Measurements from ENCODE around the gene ANXA6.
A peak's percentile ranks its signal among the peaks of the same experiment; 100 is the strongest.

The ANXA6 gene

GRCh38 chr5:151150471-151151262, 6.9 kb downstream of the ANXA6 start:
- DNase-seq = peak; percentile 73
- peaks cover 100% of the 10 kb centered on the region for H3K4me1 Mint-ChIP-seq
- peak; percentile 53 for ATAC-seq
- H3K27me3 Mint-ChIP-seq = no peaks in the 10 kb centered on the region
- H3K9me3 Mint-ChIP-seq = no peaks in the 10 kb centered on the region
- peak overlapping the region; percentile 95 for H3K4me3 Mint-ChIP-seq
- H3K27ac Mint-ChIP-seq = peak overlapping the region; percentile 96
- peaks cover 57% of the 10 kb centered on the region for H3K36me3 Mint-ChIP-seq (ENCODE audit: low read depth)

DNA sequence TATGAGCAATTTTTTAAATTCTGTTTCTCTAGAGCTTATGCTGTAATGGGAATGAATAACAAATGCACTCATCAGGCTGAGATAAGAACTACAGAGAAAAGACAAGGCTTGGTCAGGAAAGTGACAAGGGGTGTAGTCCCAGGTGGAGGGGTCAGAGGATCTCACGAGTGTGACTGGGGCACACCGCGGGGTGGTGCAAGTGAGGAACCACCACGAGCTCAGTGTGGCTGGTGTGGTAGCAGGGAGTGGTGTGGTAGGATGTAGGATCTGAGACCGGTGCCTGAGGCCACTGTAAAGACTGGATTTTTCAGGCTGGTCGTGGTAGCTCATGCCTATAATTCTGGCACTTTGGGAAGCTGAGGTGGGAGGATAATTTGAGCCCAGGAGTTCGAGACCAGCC, 9.0 kb downstream of the ANXA6 start:
- Mint-ChIP-seq H3K36me3 (ENCODE audit: low read depth) (peaks cover 59% of the 10 kb centered on the region), H3K4me3 (no peak overlapping the region), H3K27me3 (no peaks in the 10 kb centered on the region), H3K4me1 (peaks cover 100% of the 10 kb centered on the region), H3K27ac (peak overlapping the region; percentile 96), H3K9me3 (no peaks in the 10 kb centered on the region)
- DNase-seq (no peak), ATAC-seq (no peak)

- peaks cover 63% of the 10 kb centered on the region for H3K36me3 Mint-ChIP-seq (ENCODE audit: low read depth)
- no peak overlapping the region for H3K4me3 Mint-ChIP-seq
- peak overlapping the region; percentile 41 for H3K27ac Mint-ChIP-seq
- H3K9me3 Mint-ChIP-seq = no peaks in the 10 kb centered on the region
- peaks cover 100% of the 10 kb centered on the region for H3K4me1 Mint-ChIP-seq
- DNase-seq (no peak), ATAC-seq (no peak)
- no peaks in the 10 kb centered on the region for H3K27me3 Mint-ChIP-seq
Measured at GRCh38 chr5:151147033-151147432, 10.5 kb downstream of the ANXA6 start.

GRCh38 chr5:151146061-151146460, 11.5 kb downstream of the ANXA6 start:
- Mint-ChIP-seq H3K4me3 (no peak overlapping the region), H3K9me3 (no peaks in the 10 kb centered on the region), H3K36me3 (ENCODE audit: low read depth) (peaks cover 68% of the 10 kb centered on the region), H3K27ac (peak overlapping the region; percentile 66), H3K27me3 (no peaks in the 10 kb centered on the region), H3K4me1 (peaks cover 100% of the 10 kb centered on the region)
- ATAC-seq (no peak), DNase-seq (no peak)

- no peak for DNase-seq
- no peaks in the 10 kb centered on the region for H3K9me3 Mint-ChIP-seq
- no peak for ATAC-seq
- no peak overlapping the region for H3K4me3 Mint-ChIP-seq
- peaks cover 100% of the 10 kb centered on the region for H3K4me1 Mint-ChIP-seq
- no peaks in the 10 kb centered on the region for H3K27me3 Mint-ChIP-seq
- no peak overlapping the region for H3K27ac Mint-ChIP-seq
- peaks cover 70% of the 10 kb centered on the region for H3K36me3 Mint-ChIP-seq (ENCODE audit: low read depth)
Measured at GRCh38 chr5:151144922-151145321, 12.7 kb downstream of the ANXA6 start.

DNA sequence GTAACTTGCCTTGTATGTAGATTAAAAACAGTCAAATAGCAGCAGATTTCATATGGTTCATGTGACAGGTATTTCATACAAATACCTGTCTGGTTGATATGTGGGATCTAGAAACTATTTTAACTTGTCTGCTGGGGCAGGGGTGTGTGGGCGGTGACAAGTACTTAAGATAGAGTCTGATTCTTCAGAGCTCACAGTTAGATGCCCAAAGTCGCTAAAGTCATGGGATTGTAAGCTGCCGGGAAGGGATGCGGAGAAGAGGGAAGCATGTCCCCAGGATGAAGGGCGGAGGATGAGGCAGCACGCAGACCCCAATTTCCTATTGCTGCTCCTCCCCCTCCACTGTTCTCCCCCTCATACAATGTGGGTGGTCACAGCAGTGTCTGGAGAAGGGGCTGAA, 13.3 kb downstream of the ANXA6 start:
- ATAC-seq (no peak), DNase-seq (no peak)
- H3K4me3 Mint-ChIP-seq = no peak overlapping the region
- peak overlapping the region; percentile 34 for H3K27ac Mint-ChIP-seq
- H3K27me3 Mint-ChIP-seq = no peaks in the 10 kb centered on the region
- peaks cover 99% of the 10 kb centered on the region for H3K4me1 Mint-ChIP-seq
- H3K9me3 Mint-ChIP-seq = no peaks in the 10 kb centered on the region
- H3K36me3 Mint-ChIP-seq (ENCODE audit: low read depth) = peaks cover 71% of the 10 kb centered on the region

- peaks cover 99% of the 10 kb centered on the region for H3K4me1 Mint-ChIP-seq
- peaks cover 72% of the 10 kb centered on the region for H3K36me3 Mint-ChIP-seq (ENCODE audit: low read depth)
- no peaks in the 10 kb centered on the region for H3K9me3 Mint-ChIP-seq
- H3K27ac Mint-ChIP-seq = peak overlapping the region; percentile 56
- DNase-seq = no peak
- no peaks in the 10 kb centered on the region for H3K27me3 Mint-ChIP-seq
- no peak for ATAC-seq
- no peak overlapping the region for H3K4me3 Mint-ChIP-seq
Measured at GRCh38 chr5:151143645-151144044, 13.9 kb downstream of the ANXA6 start.

- no peak overlapping the region for H3K4me3 Mint-ChIP-seq
- H3K36me3 Mint-ChIP-seq (ENCODE audit: low read depth) = peaks cover 72% of the 10 kb centered on the region
- peak overlapping the region; percentile 86 for H3K27ac Mint-ChIP-seq
Measured at GRCh38 chr5:151142933-151143332, 14.6 kb downstream of the ANXA6 start.

GRCh38 chr5:151141535-151141934, 16.0 kb downstream of the ANXA6 start:
- ATAC-seq = peak; percentile 89
- Mint-ChIP-seq H3K36me3 (ENCODE audit: low read depth) (peaks cover 73% of the 10 kb centered on the region), H3K27me3 (no peaks in the 10 kb centered on the region), H3K27ac (peak overlapping the region; percentile 86), H3K4me3 (peak overlapping the region; percentile 76), H3K4me1 (peaks cover 92% of the 10 kb centered on the region), H3K9me3 (no peaks in the 10 kb centered on the region)
- DNase-seq = peak; percentile 71

More at GRCh38 chr5:151142933-151143332, 14.6 kb downstream of the ANXA6 start:
- DNase-seq (no peak), ATAC-seq (no peak)
- Mint-ChIP-seq H3K9me3 (no peaks in the 10 kb centered on the region), H3K4me1 (peaks cover 99% of the 10 kb centered on the region), H3K27me3 (no peaks in the 10 kb centered on the region)

GRCh38 chr5:151140686-151141459, 16.7 kb downstream of the ANXA6 start:
- Mint-ChIP-seq H3K27ac (peak overlapping the region; percentile 86), H3K4me1 (peaks cover 86% of the 10 kb centered on the region), H3K4me3 (peak overlapping the region; percentile 76), H3K9me3 (no peaks in the 10 kb centered on the region), H3K27me3 (no peaks in the 10 kb centered on the region), H3K36me3 (ENCODE audit: low read depth) (peaks cover 74% of the 10 kb centered on the region)
- ATAC-seq (no peak), DNase-seq (no peak)

DNA sequence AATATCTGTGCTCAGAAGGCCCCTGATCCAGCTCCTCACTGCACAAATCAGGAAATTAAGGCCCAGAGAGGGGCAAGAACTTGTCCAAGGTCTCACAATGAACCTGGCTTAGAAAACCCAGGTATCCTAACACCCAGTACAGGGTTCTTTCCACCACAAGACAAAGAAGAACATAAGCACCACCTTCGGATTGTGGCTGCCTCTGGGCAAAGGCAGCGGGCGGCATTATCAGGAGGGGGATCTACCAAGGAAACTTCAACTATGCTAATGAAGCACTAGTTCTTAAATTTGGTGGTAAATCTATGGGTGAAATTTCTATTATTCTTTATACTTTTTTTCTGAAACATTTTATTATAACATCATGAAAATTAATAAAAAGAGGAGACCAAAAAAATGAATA, 17.9 kb downstream of the ANXA6 start:
- no peak for DNase-seq
- no peaks in the 10 kb centered on the region for H3K9me3 Mint-ChIP-seq
- H3K27ac Mint-ChIP-seq = peak overlapping the region; percentile 64
- H3K4me3 Mint-ChIP-seq = peak overlapping the region; percentile 13
- ATAC-seq = peak; percentile 18
- H3K4me1 Mint-ChIP-seq = peaks cover 81% of the 10 kb centered on the region
- no peaks in the 10 kb centered on the region for H3K27me3 Mint-ChIP-seq
- peaks cover 72% of the 10 kb centered on the region for H3K36me3 Mint-ChIP-seq (ENCODE audit: low read depth)

DNA sequence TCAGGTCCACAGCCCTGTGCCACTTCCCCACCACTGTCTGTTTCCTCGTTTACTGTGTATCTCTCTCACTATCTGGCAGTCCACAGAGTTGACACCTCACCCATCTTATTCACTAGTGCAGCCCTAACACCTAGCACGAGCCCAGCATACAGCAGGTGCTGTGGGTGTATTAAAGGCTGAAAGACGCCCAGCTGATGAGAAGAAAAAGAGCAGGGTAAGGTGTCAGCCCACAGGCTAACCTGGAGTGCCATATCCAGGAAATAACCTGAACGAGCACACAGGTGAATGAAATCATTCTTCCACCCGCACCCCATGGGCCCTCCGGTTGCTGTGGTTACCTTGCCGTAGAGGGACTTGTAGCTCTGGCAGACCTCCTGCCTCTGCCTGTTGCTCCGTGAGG, 18.6 kb downstream of the ANXA6 start:
- Mint-ChIP-seq H3K9me3 (no peaks in the 10 kb centered on the region), H3K27me3 (no peaks in the 10 kb centered on the region), H3K27ac (peak overlapping the region; percentile 64), H3K4me3 (peak overlapping the region; percentile 13), H3K4me1 (peaks cover 81% of the 10 kb centered on the region), H3K36me3 (ENCODE audit: low read depth) (peaks cover 70% of the 10 kb centered on the region)
- DNase-seq = no peak
- ATAC-seq = no peak

GRCh38 chr5:151138114-151138513, 19.5 kb downstream of the ANXA6 start:
- peaks cover 72% of the 10 kb centered on the region for H3K36me3 Mint-ChIP-seq (ENCODE audit: low read depth)
- peaks cover 80% of the 10 kb centered on the region for H3K4me1 Mint-ChIP-seq
- no peak overlapping the region for H3K4me3 Mint-ChIP-seq
- no peak for DNase-seq
- ATAC-seq = no peak
- peak overlapping the region; percentile 4 for H3K27ac Mint-ChIP-seq
- H3K27me3 Mint-ChIP-seq = no peaks in the 10 kb centered on the region
- no peaks in the 10 kb centered on the region for H3K9me3 Mint-ChIP-seq

- DNase-seq (no peak), ATAC-seq (no peak)
- H3K27ac Mint-ChIP-seq = peak overlapping the region; percentile 4
- no peaks in the 10 kb centered on the region for H3K9me3 Mint-ChIP-seq
- peaks cover 79% of the 10 kb centered on the region for H3K4me1 Mint-ChIP-seq
- H3K27me3 Mint-ChIP-seq = no peaks in the 10 kb centered on the region
- peaks cover 76% of the 10 kb centered on the region for H3K36me3 Mint-ChIP-seq (ENCODE audit: low read depth)
- no peak overlapping the region for H3K4me3 Mint-ChIP-seq
Measured at GRCh38 chr5:151137067-151137825, 20.3 kb downstream of the ANXA6 start.
